ENCODE measurements around the gene KRTAP4-7. TPM values are rescaled to one million over a fixed set of nuclear protein-coding genes. Genes with fewer than 3 reads are reported as not detected.

The KRTAP4-7 gene
- total RNA-seq, 2 experiments from 2014 or later, result not detected

- no peaks in the 10 kb centered on the region for H3K36me3 Mint-ChIP-seq (ENCODE audit: low read depth)
- no peak for TF ChIP-seq CTCF (IDR thresholded peaks at IDR 0.05)
- ATAC-seq, result no peak
- H3K4me1 Mint-ChIP-seq (ENCODE audit: low read depth), result peaks cover 50% of the 10 kb centered on the region
- H3K27ac Mint-ChIP-seq, result no peak overlapping the region
- no peak for DNase-seq
- no peak overlapping the region for H3K4me3 Mint-ChIP-seq
- ChIA-PET POLR2A (no interaction called here), CTCF (no interaction called here)
- H3K27me3 Mint-ChIP-seq, result no peaks in the 10 kb centered on the region
- H3K9me3 Mint-ChIP-seq, result peaks cover 11% of the 10 kb centered on the region
- intact Hi-C loops (cut with micrococcal nuclease), result no loop called here
Measured at GRCh38 chr17:41125064-41125463, 41.1 kb downstream of the KRTAP4-7 start.

DNA sequence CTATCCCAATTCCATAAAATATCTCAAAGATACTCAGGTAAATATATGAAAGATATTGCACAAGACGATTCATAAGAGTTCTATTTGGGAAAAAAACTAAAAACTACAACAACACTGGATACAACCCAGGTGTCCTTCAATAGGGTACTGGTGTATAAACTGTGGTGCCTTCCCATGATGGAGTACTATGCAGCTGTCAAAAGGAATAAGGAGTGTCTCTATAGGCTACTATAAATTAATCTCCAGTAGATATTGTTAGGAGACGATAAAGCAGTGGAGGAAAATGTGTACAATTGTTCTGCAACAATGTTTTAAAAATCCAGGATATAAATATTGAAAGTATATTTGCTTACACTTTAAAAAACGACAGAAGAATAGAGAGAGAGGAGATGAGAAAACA, 42.5 kb downstream of the KRTAP4-7 start:
- H3K4me3 Mint-ChIP-seq, result no peak overlapping the region
- POLR2A ChIA-PET, result no interaction called here

DNA sequence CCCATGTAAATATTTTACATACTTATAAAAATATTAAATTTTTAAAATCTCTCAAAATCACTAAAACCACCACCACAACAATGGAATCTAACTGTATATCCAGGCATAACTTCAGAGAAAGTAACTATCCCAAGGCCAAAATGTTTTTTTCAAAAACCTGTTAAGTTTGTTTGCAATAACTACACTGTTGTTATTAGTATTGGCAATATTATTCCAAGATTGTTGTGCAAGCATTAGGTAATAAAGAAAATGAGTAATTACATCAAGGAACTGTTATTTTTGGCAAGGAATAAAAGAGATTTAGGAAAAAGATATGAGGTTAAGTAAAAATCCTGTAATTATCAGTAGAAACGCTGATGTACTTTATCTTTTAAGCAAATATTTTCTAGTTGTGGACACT, 43.4 kb downstream of the KRTAP4-7 start:
- CTCF ChIA-PET, result no interaction called here

More for the DNA sequence above, 42.5 kb downstream of the KRTAP4-7 start:
- CTCF ChIA-PET, result no interaction called here
- no peak for TF ChIP-seq CTCF (IDR thresholded peaks at IDR 0.05)
- intact Hi-C loops (cut with micrococcal nuclease), result no loop called here
- Mint-ChIP-seq H3K9me3 (peaks cover 11% of the 10 kb centered on the region), H3K27ac (no peak overlapping the region), H3K36me3 (ENCODE audit: low read depth) (no peaks in the 10 kb centered on the region), H3K4me1 (ENCODE audit: low read depth) (peaks cover 50% of the 10 kb centered on the region), H3K27me3 (no peaks in the 10 kb centered on the region)
- ATAC-seq (no peak), DNase-seq (no peak)

DNA sequence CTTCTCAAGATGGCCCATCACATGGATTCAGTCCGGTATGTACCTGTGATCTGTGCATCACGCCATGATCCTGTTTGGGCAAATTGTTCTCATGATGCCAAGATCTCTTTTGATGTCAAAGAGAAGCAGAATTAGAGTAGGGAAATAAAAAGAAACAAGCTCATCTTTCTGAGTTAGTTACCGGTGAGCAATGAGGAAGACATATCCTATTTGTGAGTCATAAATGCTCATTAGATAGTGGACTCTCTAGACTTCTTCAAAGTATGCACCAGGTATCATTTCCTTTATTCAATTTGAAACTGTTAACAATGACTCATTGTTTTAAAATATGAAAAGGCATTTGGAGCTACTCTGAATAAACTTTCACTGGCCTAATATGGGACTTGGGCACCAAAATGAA, 48.0 kb downstream of the KRTAP4-7 start:
- no peak for TF ChIP-seq CTCF (IDR thresholded peaks at IDR 0.05)
- H3K27ac Mint-ChIP-seq, result no peak overlapping the region
- peaks cover 32% of the 10 kb centered on the region for H3K4me1 Mint-ChIP-seq (ENCODE audit: low read depth)
- DNase-seq (no peak), ATAC-seq (no peak)
- H3K4me3 Mint-ChIP-seq, result no peak overlapping the region
- ChIA-PET CTCF (interaction anchor here (1.5 kb wide), 1 partner anchor 190 kb away, joined by 4 read pairs; no protein-coding TSS in a partner anchor), POLR2A (no interaction called here)
- intact Hi-C loops (cut with micrococcal nuclease), result no loop called here
- peaks cover 4% of the 10 kb centered on the region for H3K9me3 Mint-ChIP-seq
- H3K36me3 Mint-ChIP-seq (ENCODE audit: low read depth), result no peaks in the 10 kb centered on the region
- no peaks in the 10 kb centered on the region for H3K27me3 Mint-ChIP-seq

More for the DNA sequence above, 43.4 kb downstream of the KRTAP4-7 start:
- no peaks in the 10 kb centered on the region for H3K36me3 Mint-ChIP-seq (ENCODE audit: low read depth)
- no peak for TF ChIP-seq CTCF (IDR thresholded peaks at IDR 0.05)
- POLR2A ChIA-PET, result no interaction called here
- peaks cover 9% of the 10 kb centered on the region for H3K9me3 Mint-ChIP-seq
- H3K27ac Mint-ChIP-seq, result no peak overlapping the region
- no peak overlapping the region for H3K4me3 Mint-ChIP-seq
- intact Hi-C loops (cut with micrococcal nuclease), result no loop called here
- ATAC-seq, result no peak
- H3K27me3 Mint-ChIP-seq, result no peaks in the 10 kb centered on the region
- DNase-seq, result no peak
- H3K4me1 Mint-ChIP-seq (ENCODE audit: low read depth), result peaks cover 58% of the 10 kb centered on the region

GRCh38 chr17:41133880-41134735, 50.2 kb downstream of the KRTAP4-7 start:
- Mint-ChIP-seq H3K4me1 (ENCODE audit: low read depth) (peaks cover 32% of the 10 kb centered on the region), H3K4me3 (no peak overlapping the region), H3K9me3 (peaks cover 8% of the 10 kb centered on the region), H3K27ac (peak overlapping the region; percentile 51), H3K27me3 (no peaks in the 10 kb centered on the region), H3K36me3 (ENCODE audit: low read depth) (no peaks in the 10 kb centered on the region)
- DNase-seq, result no peak
- no peak for ATAC-seq
- ChIA-PET POLR2A (no interaction called here), CTCF (no interaction called here)
- TF ChIP-seq CTCF (IDR thresholded peaks at IDR 0.05), result no peak
- intact Hi-C loops (cut with micrococcal nuclease), result no loop called here

Data from activated CD8-positive, alpha-beta T cell treated with anti-CD3 and anti-CD28 coated beads for 36 hours (primary cell).